HepG2 (cell line): ENCODE data around the gene DNMT1. TPM values are rescaled to one million over a fixed set of nuclear protein-coding genes. Genes with fewer than 3 reads are reported as not detected.

Experiments used
- ARNT2 ChIP-seq: sonication (generic); formaldehyde crosslinking; IDR thresholded peaks from 2 replicates; pipeline ENCODE4 v1.8.0; 2022; ENCODE audit warnings: mild to moderate bottlenecking, low read depth, missing genetic modification reagents, moderate library complexity
- BRF2 ChIP-seq: sonication (generic); formaldehyde crosslinking; IDR thresholded peaks from 2 replicates; pipeline ENCODE4 v1.8.1; 2022; ENCODE audit warnings: mild to moderate bottlenecking, missing genetic modification reagents
- DR1 ChIP-seq: sonication (generic); formaldehyde crosslinking; IDR thresholded peaks from 2 replicates; pipeline ENCODE4 v1.8.0; 2021; ENCODE audit warnings: mild to moderate bottlenecking, missing genetic modification reagents, inconsistent platforms
- HNRNPK ChIP-seq: fragments of 200-400 bp; formaldehyde crosslinking; IDR thresholded peaks from 2 replicates; pipeline ENCODE4 v1.6.1; 2018; ENCODE audit warnings: low read length, low read depth, moderate library complexity, mild to moderate bottlenecking; ENCODE audit not compliant: poor library complexity, severe bottlenecking
- HOMEZ ChIP-seq: IDR thresholded peaks from 2 replicates; pipeline ENCODE4 v1.6.1; 2016; ENCODE audit warnings: low read depth
- KLF6 ChIP-seq: IDR thresholded peaks from 2 replicates; pipeline ENCODE4 v1.8.0; 2016; ENCODE audit warnings: missing biosample characterization, missing genetic modification reagents
- KMT2B ChIP-seq: IDR thresholded peaks from 2 replicates; pipeline ENCODE4 v1.6.1; 2016; ENCODE audit warnings: missing genetic modification reagents, missing compliant biosample characterization
- NFE2L1 ChIP-seq: sonication (generic); formaldehyde crosslinking; IDR thresholded peaks from 2 replicates; pipeline ENCODE4 v1.4.0; 2020; ENCODE audit warnings: missing genetic modification reagents, mild to moderate bottlenecking, borderline replicate concordance
- RCOR2 ChIP-seq: IDR thresholded peaks from 2 replicates; pipeline ENCODE4 v1.6.1; 2016; ENCODE audit warnings: missing biosample characterization, missing genetic modification reagents
- SIN3A ChIP-seq: IDR thresholded peaks from 2 replicates; pipeline ENCODE4 v1.6.1; 2011; ENCODE audit warnings: low read depth, mild to moderate bottlenecking, control low read depth, low read length, borderline replicate concordance
- SP140L ChIP-seq: sonication (generic); formaldehyde crosslinking; IDR thresholded peaks from 2 replicates; pipeline ENCODE4 v1.4.0; 2020; ENCODE audit warnings: missing genetic modification reagents, borderline replicate concordance
- TCF7L2 ChIP-seq: IDR thresholded peaks from 2 replicates; pipeline ENCODE4 v1.6.1; 2011; ENCODE audit warnings: mild to moderate bottlenecking, low read depth, low read length, moderate library complexity
- ZHX2 ChIP-seq, 2 experiments: sonication (generic) in 1 of 2; formaldehyde crosslinking in 1 of 2; IDR thresholded peaks; 2 replicates each; pipeline versions ENCODE4 v1.6.1 to v1.9.0; 2014 to 2022; ENCODE audit warnings: antibody characterized with exemption in 1 of 2, borderline replicate concordance in 1 of 2, inconsistent platforms in 1 of 2, low read depth in 1 of 2, missing genetic modification reagents in 1 of 2
- ZNF101 ChIP-seq: sonication (generic); formaldehyde crosslinking; IDR thresholded peaks from 2 replicates; pipeline ENCODE4 v1.4.0; 2020; ENCODE audit warnings: mild to moderate bottlenecking, low read depth, missing genetic modification reagents, borderline replicate concordance
- ZNF24 ChIP-seq: fragments of 450-650 bp; IDR thresholded peaks from 2 replicates; pipeline ENCODE4 v1.6.1; 2017; ENCODE audit warnings: antibody characterized with exemption, mild to moderate bottlenecking
- ZNF260 ChIP-seq: sonication (generic); formaldehyde crosslinking; IDR thresholded peaks from 2 replicates; pipeline ENCODE4 v1.4.0; 2020; ENCODE audit warnings: missing genetic modification reagents, low read depth, mild to moderate bottlenecking, borderline replicate concordance
- ZNF280B ChIP-seq: sonication (generic); formaldehyde crosslinking; IDR thresholded peaks from 2 replicates; pipeline ENCODE4 v1.5.0; 2020; ENCODE audit warnings: missing genetic modification reagents, mild to moderate bottlenecking, borderline replicate concordance
- ZNF740 ChIP-seq: sonication (generic); formaldehyde crosslinking; IDR thresholded peaks from 2 replicates; pipeline ENCODE4 v1.4.0; 2020; ENCODE audit warnings: missing genetic modification reagents
- polyA plus RNA-seq, 8 experiments: library from polyadenylated mRNA; depleted of rRNA in 3 of 8; stranded (reverse) in 7 of 8; unstranded in 1 of 8; fragments of >200 nt; fragmentation: Illumina TruSeq in 4 of 8; extraction: Trizol in 4 of 8; gene quantifications; 2 replicates each; pipeline versions ENCODE4 v1.2.1 to v1.2.3, GENCODE V29; 2011 to 2016; ENCODE audit warnings: low read depth in 4 of 8, missing spikeins in 1 of 8, mixed read lengths in 1 of 8; ENCODE audit not compliant: insufficient read depth in 1 of 8
- total RNA-seq, 5 experiments: library from RNA; depleted of rRNA; stranded (reverse); fragments of >200 nt; fragmentation: Illumina TruSeq; extraction: Trizol; gene quantifications; 2 replicates each; pipeline ENCODE4 v1.2.3, GENCODE V29; 2016; ENCODE audit warnings: low read depth in 1 of 5

Gene DNMT1
- total and polyA plus RNA-seq, 2 of the 13 experiments (the other 11 are each of a cell fraction or from before 2014, with no cell fraction given), result 31.2 to 91.1 TPM

GRCh38 chr19:10193790-10194499 lies 808 bp downstream of the DNMT1 start (continued):
- TF ChIP-seq SIN3A, result 0 out of 2 replicates have a peak, but pooled peaks have one; percentile 25
- TF ChIP-seq BRF2 (CRISPR knock-in tag), result 0 out of 2 replicates have a peak, but pooled peaks have one; percentile 7
- TF ChIP-seq ZNF260, result no peak
- no peak for TF ChIP-seq ARNT2
- TF ChIP-seq NFE2L1 (CRISPR knock-in tag), result no peak
- no peak for TF ChIP-seq RCOR2 (CRISPR knock-in tag)
- TF ChIP-seq ZNF101 (CRISPR knock-in tag), result no peak
- TF ChIP-seq ZNF24, result no peak
- no peak for TF ChIP-seq ZNF280B (CRISPR knock-in tag)
- no peak for TF ChIP-seq TCF7L2
- peak; percentile 62; the same call in 1 of the 2 replicates for TF ChIP-seq KMT2B (CRISPR knock-in tag)
- 0 out of 2 replicates have a peak, but pooled peaks have one; percentile 6 for TF ChIP-seq KLF6 (CRISPR knock-in tag)
- TF ChIP-seq ZNF740, result no peak; the same call in 1 of the 2 replicates
- TF ChIP-seq DR1 (CRISPR knock-in tag), result no peak
- TF ChIP-seq HOMEZ (CRISPR knock-in tag), result no peak
- TF ChIP-seq ZHX2 (IDR thresholded peaks at IDR 0.05; ENCODE audit: low read depth), result no peak
- 0 out of 2 replicates have a peak, but pooled peaks have one; percentile 53 for TF ChIP-seq ZHX2 (CRISPR knock-in tag; IDR thresholded peaks at IDR 0.05; ENCODE audit: borderline replicate concordance)
- no peak for TF ChIP-seq HNRNPK
- TF ChIP-seq SP140L (CRISPR knock-in tag), result no peak
